ENCODE results near the gene OR4Q3.
"Not testable (repeated sequence)": the region's sequence is repeated elsewhere in the genome, so short reads cannot be mapped to it uniquely, and the experiment has no call there.

OR4Q3 gene

GRCh38 chr14:19743256-19743655, at the start of gene OR4Q3:
OR4Q3 (plus strand) TSS chr14:19743571.
- DNase-seq (ENCODE audit: low read depth) = no peak

- no peak for DNase-seq (ENCODE audit: low read depth)
Observed at GRCh38 chr14:19729359-19729758, 14.0 kb upstream of the OR4Q3 start.

- DNase-seq (ENCODE audit: low read depth) = no peak
Observed at GRCh38 chr14:19729763-19730162, 13.6 kb upstream of the OR4Q3 start.

GRCh38 chr14:19733893-19734292, 9.5 kb upstream of the OR4Q3 start:
- not testable (repeated sequence) for DNase-seq (ENCODE audit: low read depth)

GRCh38 chr14:19752316-19752715, 8.9 kb downstream of the OR4Q3 start:
- DNase-seq (ENCODE audit: low read depth) = not testable (repeated sequence)

- DNase-seq (ENCODE audit: low read depth) = no peak
Observed at GRCh38 chr14:19754172-19754571, 10.8 kb downstream of the OR4Q3 start.

- not testable (repeated sequence) for DNase-seq (ENCODE audit: low read depth)
Observed at GRCh38 chr14:19771491-19771890, 28.1 kb downstream of the OR4Q3 start.

GRCh38 chr14:19771895-19772430, 28.6 kb downstream of the OR4Q3 start:
- no peak for DNase-seq (ENCODE audit: low read depth)

GRCh38 chr14:19772454-19772853, 29.1 kb downstream of the OR4Q3 start:
- not testable (repeated sequence) for DNase-seq (ENCODE audit: low read depth)

GRCh38 chr14:19773204-19773603, 29.8 kb downstream of the OR4Q3 start, which contains the start of gene OR4M1:
OR4M1 (plus strand) TSS chr14:19773504; CDS start chr14:19780323, 6,819 bp downstream.
- DNase-seq (ENCODE audit: low read depth) = not testable (repeated sequence)

- DNase-seq (ENCODE audit: low read depth) = no peak
Observed at GRCh38 chr14:19775587-19775986, 32.2 kb downstream of the OR4Q3 start.

GRCh38 chr14:19785848-19786247, 42.5 kb downstream of the OR4Q3 start:
- DNase-seq (ENCODE audit: low read depth) = not testable (repeated sequence)

GRCh38 chr14:19787318-19787717, 43.9 kb downstream of the OR4Q3 start:
- DNase-seq (ENCODE audit: low read depth) = not testable (repeated sequence)

- DNase-seq (ENCODE audit: low read depth) = not testable (repeated sequence)
Observed at GRCh38 chr14:19788150-19788549, 44.8 kb downstream of the OR4Q3 start.

GRCh38 chr14:19796520-19797108, 53.2 kb downstream of the OR4Q3 start:
- DNase-seq (ENCODE audit: low read depth) = not testable (repeated sequence)
